GM12864 (cell line): ENCODE data around the gene FAM136A.
"Not testable (repeated sequence)": the region's sequence is repeated elsewhere in the genome, so short reads cannot be mapped to it uniquely, and the experiment has no call there.

Experiments
- DNase-seq: peaks from one replicate; pipeline ENCODE4 v3.0.0-alpha.2; 2011; ENCODE audit warnings: low read depth
- H3K4me3 ChIP-seq: 2 replicates; pipeline ENCODE4 v1.5.1; 2011; ENCODE audit warnings: mild to moderate bottlenecking, low read depth, low read length, control low read depth
- CTCF ChIP-seq: IDR thresholded peaks from 2 replicates; pipeline ENCODE4 v1.5.1; 2011; ENCODE audit warnings: low read depth, mild to moderate bottlenecking, moderate library complexity, low read length, control low read depth, inconsistent platforms; ENCODE audit errors: missing control alignments

FAM136A gene

GRCh38 chr2:70321370-70321769 lies 19.5 kb upstream of the FAM136A start:
- DNase-seq: no peak

GRCh38 chr2:70314640-70315039 lies 12.8 kb upstream of the FAM136A start:
- DNase-seq: no peak
- TF ChIP-seq CTCF: no peak

More at GRCh38 chr2:70321370-70321769, 19.5 kb upstream of the FAM136A start:
- H3K4me3 ChIP-seq: no peak overlapping the region
- no peak for TF ChIP-seq CTCF

GRCh38 chr2:70312560-70312959 lies 10.7 kb upstream of the FAM136A start:
- no peak for DNase-seq
- no peak for TF ChIP-seq CTCF
- no peak overlapping the region for H3K4me3 ChIP-seq

More at GRCh38 chr2:70314640-70315039, 12.8 kb upstream of the FAM136A start:
- H3K4me3 ChIP-seq: no peak overlapping the region

GRCh38 chr2:70310899-70311298 lies 9.0 kb upstream of the FAM136A start:
- H3K4me3 ChIP-seq: no peak overlapping the region
- DNase-seq: no peak
- TF ChIP-seq CTCF: no peak

- TF ChIP-seq CTCF: no peak
- DNase-seq: no peak
Observed at GRCh38 chr2:70305531-70305930, 3.7 kb upstream of the FAM136A start.

GRCh38 chr2:70304498-70304897 lies 2.6 kb upstream of the FAM136A start:
- no peak for TF ChIP-seq CTCF
- no peak for DNase-seq
- H3K4me3 ChIP-seq: no peak overlapping the region

More at GRCh38 chr2:70305531-70305930, 3.7 kb upstream of the FAM136A start:
- no peak overlapping the region for H3K4me3 ChIP-seq

- H3K4me3 ChIP-seq: no peak overlapping the region
- no peak for DNase-seq
- TF ChIP-seq CTCF: no peak
Observed at GRCh38 chr2:70303186-70303585, 1.3 kb upstream of the FAM136A start.

GRCh38 chr2:70302195-70302546 lies 304 bp upstream of the FAM136A start:
- not testable (repeated sequence) for DNase-seq
- H3K4me3 ChIP-seq: peak overlapping the region; percentile 89
